ENCODE results near the gene KCNMB2. TPM values are rescaled to one million over a fixed set of nuclear protein-coding genes. Genes with fewer than 3 reads are reported as not detected.

The KCNMB2 gene
- total and polyA plus RNA-seq, 2 experiments from 2014 or later = not detected

GRCh38 chr3:178795349-178795748 lies 259.1 kb downstream of the KCNMB2 start:
- Histone ChIP-seq H3K27ac (no peak overlapping the region), H3K36me3 (ENCODE audit: low read depth) (no peaks in the 10 kb centered on the region), H3K9me3 (ENCODE audit: low read depth) (no peaks in the 10 kb centered on the region), H3K4me3 (no peak overlapping the region), H3K4me1 (ENCODE audit: insufficient read depth) (no peaks in the 10 kb centered on the region), H4K20me1 (ENCODE audit: insufficient read depth) (no peaks in the 10 kb centered on the region), H3K27me3 (replicated peaks; ENCODE audit: insufficient read depth) (no peaks in the 10 kb centered on the region), H2AFZ (no peak overlapping the region), H3K79me2 (ENCODE audit: insufficient read depth) (no peaks in the 10 kb centered on the region), H3K4me2 (ENCODE audit: unreplicated experiment) (no peak overlapping the region), H3F3A (ENCODE audit: insufficient read depth) (no peaks in the 10 kb centered on the region), H3K9ac (no peak overlapping the region), H3K9me2 (ENCODE audit: insufficient read depth) (no peaks in the 10 kb centered on the region)
- in situ Hi-C loops (cut with MboI) = no loop called here
- no peak for TF ChIP-seq EZH2phosphoT487 (IDR thresholded peaks at IDR 0.05; ENCODE audit: insufficient read depth, low read depth)
- TF ChIP-seq EZH2 (IDR thresholded peaks at IDR 0.05; ENCODE audit: insufficient read depth, poor library complexity, severe bottlenecking) = no peak
- DNase-seq = no peak
- 8 to 13% methylated on average over 2 of the region's 2 CpGs for WGBS, 2 experiments (ENCODE audit: low coverage in 1 of 2, low lambda C conversion rate in 2 of 2, missing lambda C conversion rate in 2 of 2)

GRCh38 chr3:178802259-178802658 lies 266.0 kb downstream of the KCNMB2 start:
- Histone ChIP-seq H3K4me2 (ENCODE audit: unreplicated experiment) (no peak overlapping the region), H2AFZ (no peak overlapping the region), H3K79me2 (ENCODE audit: insufficient read depth) (no peaks in the 10 kb centered on the region), H3K9me3 (ENCODE audit: low read depth) (no peaks in the 10 kb centered on the region), H3K4me1 (ENCODE audit: insufficient read depth) (no peaks in the 10 kb centered on the region), H3K27ac (no peak overlapping the region), H3K9ac (no peak overlapping the region), H3K4me3 (no peak overlapping the region), H3K27me3 (replicated peaks; ENCODE audit: insufficient read depth) (no peaks in the 10 kb centered on the region), H3F3A (ENCODE audit: insufficient read depth) (no peaks in the 10 kb centered on the region), H3K36me3 (ENCODE audit: low read depth) (no peaks in the 10 kb centered on the region), H4K20me1 (ENCODE audit: insufficient read depth) (no peaks in the 10 kb centered on the region), H3K9me2 (ENCODE audit: insufficient read depth) (no peaks in the 10 kb centered on the region)
- in situ Hi-C loops (cut with MboI) = no loop called here
- 23 to 24% methylated on average over 3 of the region's 3 CpGs for WGBS, 2 experiments (ENCODE audit: low coverage in 1 of 2, low lambda C conversion rate in 2 of 2, missing lambda C conversion rate in 2 of 2)
- no peak for DNase-seq
- TF ChIP-seq EZH2 (IDR thresholded peaks at IDR 0.05; ENCODE audit: insufficient read depth, poor library complexity, severe bottlenecking) = no peak
- TF ChIP-seq EZH2phosphoT487 (IDR thresholded peaks at IDR 0.05; ENCODE audit: insufficient read depth, low read depth) = no peak

- Histone ChIP-seq H3F3A (ENCODE audit: insufficient read depth) (no peaks in the 10 kb centered on the region), H3K36me3 (ENCODE audit: low read depth) (no peaks in the 10 kb centered on the region), H3K4me1 (ENCODE audit: insufficient read depth) (no peaks in the 10 kb centered on the region), H3K9me3 (ENCODE audit: low read depth) (no peaks in the 10 kb centered on the region), H3K9me2 (ENCODE audit: insufficient read depth) (no peaks in the 10 kb centered on the region), H4K20me1 (ENCODE audit: insufficient read depth) (no peaks in the 10 kb centered on the region), H3K27ac (no peak overlapping the region), H3K4me2 (ENCODE audit: unreplicated experiment) (no peak overlapping the region), H3K79me2 (ENCODE audit: insufficient read depth) (no peaks in the 10 kb centered on the region), H3K9ac (no peak overlapping the region), H2AFZ (no peak overlapping the region), H3K4me3 (no peak overlapping the region), H3K27me3 (replicated peaks; ENCODE audit: insufficient read depth) (no peaks in the 10 kb centered on the region)
- WGBS, 2 experiments (ENCODE audit: low coverage in 1 of 2, low lambda C conversion rate in 2 of 2, missing lambda C conversion rate in 2 of 2) = 37 to 39% methylated on average over 3 of the region's 3 CpGs
- peak; percentile 18 for DNase-seq
- in situ Hi-C loops (cut with MboI) = no loop called here
- no peak for TF ChIP-seq EZH2 (IDR thresholded peaks at IDR 0.05; ENCODE audit: insufficient read depth, poor library complexity, severe bottlenecking)
- TF ChIP-seq EZH2phosphoT487 (IDR thresholded peaks at IDR 0.05; ENCODE audit: insufficient read depth, low read depth) = no peak
Observed at GRCh38 chr3:178802993-178803693, 266.9 kb downstream of the KCNMB2 start.

GRCh38 chr3:178804606-178805005 lies 268.4 kb downstream of the KCNMB2 start:
- Histone ChIP-seq H3K9me2 (ENCODE audit: insufficient read depth) (no peaks in the 10 kb centered on the region), H3F3A (ENCODE audit: insufficient read depth) (no peaks in the 10 kb centered on the region), H3K27ac (no peak overlapping the region), H2AFZ (no peak overlapping the region), H3K4me2 (ENCODE audit: unreplicated experiment) (no peak overlapping the region), H3K9ac (no peak overlapping the region), H3K9me3 (ENCODE audit: low read depth) (no peaks in the 10 kb centered on the region), H3K4me3 (no peak overlapping the region), H3K4me1 (ENCODE audit: insufficient read depth) (no peaks in the 10 kb centered on the region), H3K79me2 (ENCODE audit: insufficient read depth) (no peaks in the 10 kb centered on the region), H4K20me1 (ENCODE audit: insufficient read depth) (no peaks in the 10 kb centered on the region), H3K27me3 (replicated peaks; ENCODE audit: insufficient read depth) (no peaks in the 10 kb centered on the region), H3K36me3 (ENCODE audit: low read depth) (no peaks in the 10 kb centered on the region)
- no peak for DNase-seq
- TF ChIP-seq EZH2phosphoT487 (IDR thresholded peaks at IDR 0.05; ENCODE audit: insufficient read depth, low read depth) = no peak
- in situ Hi-C loops (cut with MboI) = no loop called here

GRCh38 chr3:178805741-178806140 lies 269.5 kb downstream of the KCNMB2 start:
- Histone ChIP-seq H3K4me2 (ENCODE audit: unreplicated experiment) (no peak overlapping the region), H3K27me3 (replicated peaks; ENCODE audit: insufficient read depth) (no peaks in the 10 kb centered on the region), H3K4me3 (no peak overlapping the region), H3K9ac (no peak overlapping the region), H3K9me2 (ENCODE audit: insufficient read depth) (no peaks in the 10 kb centered on the region), H3K27ac (no peak overlapping the region), H4K20me1 (ENCODE audit: insufficient read depth) (no peaks in the 10 kb centered on the region), H3F3A (ENCODE audit: insufficient read depth) (no peaks in the 10 kb centered on the region), H3K36me3 (ENCODE audit: low read depth) (no peaks in the 10 kb centered on the region), H3K9me3 (ENCODE audit: low read depth) (no peaks in the 10 kb centered on the region), H3K79me2 (ENCODE audit: insufficient read depth) (no peaks in the 10 kb centered on the region), H2AFZ (no peak overlapping the region), H3K4me1 (ENCODE audit: insufficient read depth) (no peaks in the 10 kb centered on the region)
- in situ Hi-C loops (cut with MboI) = no loop called here
- no peak for DNase-seq
- no peak for TF ChIP-seq EZH2 (IDR thresholded peaks at IDR 0.05; ENCODE audit: insufficient read depth, poor library complexity, severe bottlenecking)
- 38 to 48% methylated on average over 7 of the region's 7 CpGs for WGBS, 2 experiments (ENCODE audit: low coverage in 1 of 2, low lambda C conversion rate in 2 of 2, missing lambda C conversion rate in 2 of 2)

Data from GM23248 (cell line).